ENCODE measurements around the gene DLGAP4.

DLGAP4 gene

DNA sequence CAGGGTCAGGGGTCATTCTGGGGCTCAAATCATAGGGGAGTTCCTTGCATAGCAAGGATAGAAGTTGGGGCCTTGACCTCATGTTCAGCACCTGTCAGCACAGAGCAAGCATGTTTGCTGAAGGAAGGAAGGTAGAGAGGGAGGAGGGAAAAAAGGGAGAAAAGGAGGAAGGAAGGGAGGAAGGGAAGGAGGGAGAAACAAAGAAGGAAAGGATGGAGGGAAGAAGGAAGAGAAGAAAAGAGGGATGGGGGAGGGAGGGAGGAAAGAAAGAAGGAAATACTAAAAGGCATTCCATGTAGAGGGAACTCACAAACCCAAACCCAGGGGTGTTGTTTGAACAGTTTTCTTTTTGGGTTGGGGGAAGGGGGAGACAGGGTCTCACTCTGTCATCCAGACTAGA lies 80.1 kb downstream of the DLGAP4 start:
- no peak for DNase-seq

DNA sequence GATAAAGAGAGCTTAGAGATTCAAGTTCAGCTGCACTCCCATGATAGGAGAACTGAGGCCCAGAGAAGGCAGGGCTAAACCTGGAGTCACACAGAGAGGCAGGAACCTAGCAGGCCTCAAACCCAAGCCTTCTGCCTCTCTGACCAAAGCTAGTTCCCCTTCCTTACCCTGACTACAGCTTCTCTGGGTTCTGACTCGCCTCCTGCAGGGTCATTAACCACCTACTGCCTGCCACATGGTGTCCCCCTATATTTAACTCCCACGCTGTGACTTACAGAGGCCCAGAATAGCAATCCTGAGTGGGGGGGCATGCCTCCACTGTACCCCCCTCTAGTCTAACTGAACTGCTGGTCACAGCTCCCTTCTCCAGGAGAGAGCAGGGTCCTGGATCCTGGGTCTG lies 84.1 kb downstream of the DLGAP4 start:
- DNase-seq, result no peak

DNA sequence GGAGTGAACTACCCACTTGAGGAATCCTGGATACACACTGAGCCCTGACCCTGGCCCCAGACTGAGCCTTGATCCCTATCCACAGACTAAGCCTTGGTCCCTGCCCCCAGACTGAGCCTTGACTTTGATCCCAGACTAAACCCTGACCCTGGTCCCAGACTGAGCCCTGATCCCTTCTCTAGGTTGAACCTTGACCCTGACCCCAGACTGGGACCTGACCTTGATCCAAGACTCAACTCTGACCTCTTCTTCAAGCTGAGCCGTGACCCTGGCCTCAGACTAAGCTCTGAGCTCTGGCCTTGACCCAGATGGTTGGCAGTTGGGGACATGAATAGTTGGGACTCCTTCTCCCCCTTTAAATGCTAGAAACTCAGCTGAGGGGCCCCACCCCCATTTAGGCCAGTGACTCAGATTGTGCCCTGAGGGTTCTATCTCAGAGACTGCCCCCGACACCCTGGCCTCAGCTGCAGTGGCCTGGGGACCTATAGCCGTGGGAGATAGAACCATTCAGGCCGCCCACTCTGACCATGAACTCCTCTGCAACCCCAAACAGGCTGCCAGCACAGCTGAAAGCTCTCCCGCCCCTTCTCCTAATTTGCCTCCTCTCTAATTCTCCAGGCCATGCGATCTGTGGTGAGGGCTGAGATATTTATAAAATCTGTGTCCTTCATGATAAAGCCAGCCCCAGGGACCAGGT lies 84.7 kb downstream of the DLGAP4 start:
- DNase-seq, result no peak

DNA sequence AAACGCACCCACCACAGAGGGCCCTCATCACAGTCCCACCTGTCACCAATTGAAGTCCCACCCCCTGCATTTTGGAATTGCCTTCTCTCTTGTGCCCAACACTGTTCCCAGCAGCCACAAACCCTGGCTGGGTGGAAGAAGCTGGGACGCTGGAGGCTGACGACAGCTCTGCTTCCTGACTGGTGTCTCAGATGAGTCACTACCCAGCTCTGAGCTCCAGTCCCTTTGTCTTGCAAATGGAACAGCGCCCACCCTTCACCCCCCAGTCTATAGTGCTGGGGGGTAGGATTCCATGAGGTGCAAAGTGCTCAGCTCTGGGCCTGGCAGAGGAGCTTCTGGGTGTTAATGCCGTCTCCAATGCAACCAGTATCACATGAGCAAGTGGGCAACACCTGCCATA lies 85.3 kb downstream of the DLGAP4 start:
- DNase-seq, result no peak

GRCh38 chr20:36391955-36392354 lies 85.8 kb downstream of the DLGAP4 start:
- no peak for DNase-seq

DNA sequence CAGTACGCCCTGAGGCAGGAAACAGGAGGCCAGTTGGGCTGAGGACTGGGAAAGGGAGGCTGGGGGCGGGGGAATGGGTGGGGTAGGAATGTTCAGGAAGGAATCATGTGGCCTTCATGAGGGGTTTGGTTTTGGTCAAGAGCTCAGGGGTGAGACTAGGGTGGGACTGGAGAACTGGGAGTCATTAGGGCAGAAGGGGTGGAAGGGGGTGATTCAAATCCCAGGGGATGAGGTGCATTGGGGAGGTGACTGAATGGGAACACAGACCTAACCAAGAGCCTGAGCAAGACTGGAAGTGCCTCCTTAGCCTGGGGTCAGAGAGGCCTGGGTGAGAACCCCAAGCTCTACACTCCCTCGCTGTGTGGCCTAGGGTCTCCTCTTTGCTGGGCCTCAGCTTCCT lies 86.8 kb downstream of the DLGAP4 start:
- no peak for DNase-seq

DNA sequence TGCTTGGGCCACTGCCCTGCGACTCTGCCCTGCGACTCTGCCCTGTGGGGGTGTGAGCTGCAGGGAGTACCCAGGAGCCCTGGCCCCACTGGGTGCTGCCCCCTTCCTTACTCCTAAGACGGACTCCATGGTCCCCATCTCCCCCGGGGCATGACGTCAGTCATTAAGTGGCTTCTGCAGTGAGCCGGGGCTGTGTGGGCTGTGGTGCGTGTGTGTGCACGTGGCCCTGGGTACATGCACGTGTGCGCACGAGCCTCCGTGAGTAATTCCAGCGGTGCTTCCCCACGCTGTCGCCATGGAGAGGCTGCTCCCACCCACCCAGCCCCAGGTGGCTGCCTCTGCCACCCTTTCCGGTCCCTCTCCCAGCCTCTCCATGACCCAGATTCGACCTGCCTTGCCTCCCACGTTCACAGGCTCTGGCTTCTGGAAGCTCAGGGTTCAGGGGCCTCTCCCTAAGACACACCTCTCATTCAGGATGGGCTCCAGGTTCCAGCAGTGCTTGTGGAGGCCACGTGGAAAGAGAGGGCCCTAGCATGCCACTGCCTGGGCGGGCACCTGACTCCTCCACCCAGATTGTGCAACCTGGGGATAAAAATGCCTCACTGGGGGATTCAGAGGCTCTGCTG lies 88.3 kb downstream of the DLGAP4 start:
- no peak for DNase-seq

DNA sequence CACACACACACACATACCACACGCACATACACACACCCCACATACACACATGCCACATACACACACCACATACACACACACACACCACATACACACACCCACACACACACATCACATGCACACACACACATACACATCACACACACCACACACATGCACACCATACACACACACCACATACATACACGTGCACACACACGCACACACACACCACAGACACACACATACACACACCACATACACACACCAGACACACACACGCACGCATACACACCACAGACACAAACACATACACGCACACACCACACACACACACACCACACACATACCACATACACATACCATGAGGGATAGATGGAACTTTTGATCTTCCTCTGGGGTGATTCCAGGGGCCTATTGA lies 90.2 kb downstream of the DLGAP4 start:
- no peak for DNase-seq

GRCh38 chr20:36396847-36397630 lies 90.9 kb downstream of the DLGAP4 start:
- no peak for DNase-seq

DNA sequence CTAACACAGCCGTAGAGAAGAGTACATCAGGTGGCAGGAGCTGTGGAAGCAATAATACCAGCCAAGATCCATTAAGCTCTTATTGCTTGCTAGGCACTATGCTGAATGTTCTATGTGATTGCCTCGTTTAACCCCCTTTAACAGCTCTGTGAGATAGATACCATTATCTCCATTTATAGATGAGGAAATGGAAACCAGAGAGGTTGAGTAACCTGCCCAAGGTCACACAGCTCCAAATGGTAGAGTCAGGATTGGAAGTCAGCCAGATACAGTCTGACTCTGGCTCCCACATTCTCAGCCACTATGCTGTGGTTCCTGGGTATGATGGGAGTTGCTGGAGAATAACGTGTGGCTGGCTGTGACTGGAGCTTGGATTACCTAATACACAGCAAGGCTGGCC lies 92.4 kb downstream of the DLGAP4 start:
- DNase-seq, result no peak

DNA sequence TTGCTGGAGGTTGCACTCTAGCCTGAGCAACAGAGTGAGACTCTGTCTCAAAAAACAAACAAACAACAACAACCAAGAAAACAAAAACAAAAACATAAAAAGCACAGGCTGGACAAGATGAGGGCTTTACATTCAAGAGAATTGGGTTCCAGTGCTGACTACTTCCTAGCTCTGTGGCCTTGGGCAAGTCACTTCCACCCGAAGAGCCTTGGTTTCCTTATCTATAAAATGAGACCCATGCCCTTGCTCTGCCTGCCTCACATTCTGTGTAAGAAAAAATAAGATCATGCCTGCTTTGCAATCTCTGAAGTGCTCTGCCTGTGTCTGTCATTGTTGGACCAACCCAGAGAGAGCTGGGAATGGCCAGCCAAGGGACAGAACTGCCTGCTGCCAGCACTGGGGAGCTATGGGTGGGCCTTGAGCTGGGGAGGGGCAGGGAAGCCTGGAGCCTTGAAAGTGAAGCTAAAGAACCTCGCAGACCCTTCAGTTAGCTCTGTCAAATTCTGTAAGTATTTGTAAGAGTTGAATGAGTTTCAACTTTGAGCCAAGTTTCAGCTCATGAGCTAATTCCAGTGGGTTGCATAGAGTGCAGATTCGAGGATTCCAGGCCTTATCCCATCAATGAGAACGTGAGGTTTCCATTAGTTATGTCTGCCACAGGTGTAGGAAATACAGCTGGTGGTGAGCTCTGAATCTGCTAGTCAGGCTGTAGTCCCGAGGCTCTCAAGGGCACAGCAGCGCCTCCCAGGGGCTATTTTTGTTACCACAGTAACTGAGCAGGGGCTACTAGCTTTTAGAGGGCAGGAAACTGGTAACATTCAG lies 93.2 kb downstream of the DLGAP4 start:
- DNase-seq, result no peak

DNA sequence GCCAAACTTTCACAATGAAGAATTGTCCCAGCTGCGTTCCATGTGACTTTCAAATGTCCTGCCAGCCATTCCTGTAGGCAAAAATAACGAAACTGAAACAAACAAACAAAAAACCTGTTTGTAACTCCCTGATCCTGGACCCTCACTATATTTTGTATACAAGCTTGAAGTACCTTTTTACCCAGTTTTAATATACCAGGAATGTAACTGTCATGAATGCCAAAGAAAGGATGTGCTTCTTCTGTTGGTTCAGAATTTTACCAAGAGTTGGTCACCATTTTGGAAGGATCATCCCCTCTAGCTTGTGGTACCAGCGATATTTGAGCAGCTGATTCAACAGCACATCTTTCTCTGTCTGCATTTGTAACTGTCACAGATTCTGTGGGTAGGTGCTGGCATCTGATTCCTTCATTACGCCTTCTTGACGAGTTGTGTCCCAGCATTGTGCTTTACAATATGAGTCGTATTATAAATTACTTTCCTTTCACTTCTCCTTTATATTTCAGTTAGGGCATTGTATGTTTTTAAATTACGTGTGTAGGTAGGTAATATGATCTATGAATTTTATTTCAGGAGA lies 93.9 kb downstream of the DLGAP4 start:
- DNase-seq, result no peak

- no peak for DNase-seq
Observed at GRCh38 chr20:36400909-36401735, 95.0 kb downstream of the DLGAP4 start.

- no peak for DNase-seq
Observed at GRCh38 chr20:36402708-36403107, 96.6 kb downstream of the DLGAP4 start.

DNA sequence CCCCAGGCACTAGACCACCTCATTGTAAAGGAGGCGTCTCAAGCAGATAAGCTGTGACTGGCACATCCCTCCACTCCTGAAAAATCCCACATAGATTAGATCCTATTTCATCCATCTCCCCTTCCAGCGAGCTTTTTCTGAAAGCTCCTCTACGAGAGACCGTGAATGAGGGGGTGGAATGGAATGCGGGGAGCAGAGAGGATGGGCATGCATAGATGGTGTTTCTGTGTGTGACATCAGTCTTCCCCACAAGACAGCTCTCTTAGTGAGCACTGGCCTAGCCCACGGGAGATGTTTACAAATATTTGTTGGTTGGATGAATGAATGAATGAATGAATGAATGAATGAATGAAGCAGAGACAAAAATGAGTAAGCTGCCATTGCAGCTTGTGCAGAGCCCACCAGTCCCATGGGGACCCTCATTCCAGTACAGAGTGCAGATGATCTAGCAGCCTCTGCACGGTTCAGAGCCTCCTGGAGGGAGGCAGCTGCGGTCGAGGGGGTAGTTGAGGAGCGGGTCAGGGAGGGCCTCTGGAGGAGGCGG lies 98.4 kb downstream of the DLGAP4 start:
- DNase-seq, result no peak

GRCh38 chr20:36405255-36405654 lies 99.1 kb downstream of the DLGAP4 start:
- no peak for DNase-seq

GRCh38 chr20:36407199-36407733 lies 101.1 kb downstream of the DLGAP4 start:
- DNase-seq, result no peak

- no peak for DNase-seq
Observed at GRCh38 chr20:36408219-36408618, 102.1 kb downstream of the DLGAP4 start.

DNA sequence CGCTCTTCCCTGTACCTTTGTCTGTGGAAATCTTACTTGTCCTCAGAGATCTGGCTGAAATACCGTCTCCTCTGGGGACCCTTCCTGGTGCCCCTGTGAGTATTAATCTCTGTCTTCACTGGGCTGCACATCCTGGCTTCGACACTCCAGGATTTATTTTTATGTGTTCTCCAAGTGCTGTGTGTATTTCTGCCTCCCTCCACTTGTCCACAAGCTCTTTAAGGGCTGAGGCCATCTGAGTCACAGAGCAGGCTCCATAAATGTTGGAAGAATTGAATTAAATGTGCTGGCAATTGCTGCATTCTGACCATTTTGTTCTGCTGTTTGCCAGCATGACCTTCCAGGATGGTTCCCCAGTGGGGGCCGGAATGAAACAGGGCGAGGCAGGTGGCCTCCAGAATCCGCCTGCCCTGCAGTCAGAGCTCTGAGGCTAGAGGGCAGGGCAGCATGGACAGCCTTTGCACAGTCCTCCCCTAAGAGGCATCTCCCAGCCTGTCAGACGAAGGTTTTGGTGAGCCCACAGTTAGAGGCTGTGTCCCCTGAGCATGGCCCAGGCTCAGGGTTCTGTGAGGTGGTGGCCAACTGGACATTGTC lies 105.8 kb downstream of the DLGAP4 start:
- DNase-seq, result no peak

DNA sequence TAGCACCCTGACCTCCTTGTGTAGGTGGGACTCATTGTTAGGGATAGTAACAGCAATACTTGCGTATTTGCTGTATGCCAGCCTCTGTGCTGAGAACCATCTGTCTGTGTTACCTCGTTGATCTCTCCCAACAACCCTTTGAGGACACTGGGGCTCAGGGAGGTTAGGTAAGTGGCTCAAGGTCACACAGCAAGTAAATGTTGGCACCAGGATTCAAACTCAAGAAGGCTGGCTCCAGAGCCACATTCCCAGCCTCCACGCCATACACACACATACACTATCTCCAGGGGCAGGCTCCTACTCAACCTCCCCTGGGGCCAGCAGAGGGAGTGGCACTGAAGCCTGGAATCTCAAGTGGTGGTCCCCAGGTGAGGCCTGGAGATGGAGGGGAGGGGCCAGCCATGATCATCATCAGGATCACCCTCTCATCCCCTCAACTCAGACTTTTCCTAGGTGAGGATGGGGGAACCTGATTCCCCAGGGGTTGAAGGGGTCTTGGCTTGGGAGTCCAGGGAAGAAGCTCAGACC lies 109.4 kb downstream of the DLGAP4 start:
- DNase-seq, result no peak

- no peak for DNase-seq
Observed at GRCh38 chr20:36418711-36419110, 112.6 kb downstream of the DLGAP4 start.
